GM12878 (cell line): Measurements from ENCODE around the gene BHLHE23. TPM values are rescaled to one million over a fixed set of nuclear protein-coding genes. Genes with fewer than 3 reads are reported as not detected.

Experiments
- ATAC-seq: fragments of 200-7000 bp; cut with Tn5 transposase; 3 replicates; pipeline ENCODE4 v1.9.1; 2020; ENCODE audit warnings: mild to moderate bottlenecking, moderate library complexity
- BruUV-seq: library from RNA; stranded (reverse); fragments of 400-500 nt; replicated peaks from 2 replicates; lab custom pipeline; 2021; lab: Mats Ljungman, UMichigan
- CTCF ChIA-PET: fragments of 300-600 bp; sonication (Branson Sonifier 250); formaldehyde crosslinking; extraction: SDS; loops from one replicate; lab custom pipeline; 2021; ENCODE audit warnings: inconsistent platforms; lab: Yijun Ruan, JAX
- POLR2A ChIA-PET: fragments of 350-600 bp; formaldehyde crosslinking; extraction: SDS; loops from one replicate; lab custom pipeline; 2021; ENCODE audit warnings: inconsistent platforms; lab: Charles Lee
- RAD21 ChIA-PET: fragments of 300-600 bp; sonication (Branson Sonifier 250); formaldehyde crosslinking; loops from one replicate; lab custom pipeline; 2023; ENCODE audit warnings: antibody characterized with exemption; ENCODE audit not compliant: unreplicated experiment; lab: Charles Lee
- SMC1A ChIA-PET: fragments of 300-600 bp; sonication (Branson Sonifier 250); formaldehyde crosslinking; loops from one replicate; lab custom pipeline; 2023; ENCODE audit not compliant: unreplicated experiment, uncharacterized antibody; lab: Charles Lee
- DNase-seq: peaks from one replicate; pipeline ENCODE4 v3.0.0-alpha.2; 2011; ENCODE audit warnings: low read depth, low spot score
- FAIRE-seq: peaks from 3 replicates; lab custom pipeline; 2011; peaks lifted over from hg19 to GRCh38; lab: Jason Lieb, UNC
- H2AFZ ChIP-seq: 2 replicates; pipeline ENCODE4 v1.6.0; 2011; ENCODE audit warnings: low read depth, low read length, control low read depth; ENCODE audit not compliant: control insufficient read depth
- H3K27ac ChIP-seq: 2 replicates; pipeline ENCODE4 v1.5.1; 2011; ENCODE audit warnings: control low read depth; ENCODE audit not compliant: control insufficient read depth, insufficient read depth
- H3K27me3 ChIP-seq, 2 experiments: replicated peaks in 1 of 2; 2 replicates each; pipeline versions ENCODE4 v1.6.0 to v1.6.1; 2011; ENCODE audit warnings: low read length in 1 of 2; ENCODE audit not compliant: control insufficient read depth in 2 of 2, insufficient read depth in 2 of 2
- H3K36me3 ChIP-seq, 2 experiments: 2 replicates each; pipeline ENCODE4 v1.5.1; 2011; ENCODE audit warnings: low read length in 1 of 2; ENCODE audit not compliant: control insufficient read depth in 2 of 2, insufficient read depth in 2 of 2
- H3K4me1 ChIP-seq: 2 replicates; pipeline ENCODE4 v1.6.1; 2011; ENCODE audit warnings: mild to moderate bottlenecking, low read length, moderate library complexity, mixed read lengths; ENCODE audit not compliant: control insufficient read depth, insufficient read depth
- H3K4me2 ChIP-seq: 2 replicates; pipeline ENCODE4 v1.6.0; 2011; ENCODE audit warnings: control low read depth; ENCODE audit not compliant: control insufficient read depth, insufficient read depth
- H3K4me3 ChIP-seq: fragments of 200-600 bp; sonication (generic); 2 replicates; pipeline ENCODE4 v1.5.1; 2016
- H3K79me2 ChIP-seq: 2 replicates; pipeline ENCODE4 v1.6.0; 2011; ENCODE audit warnings: low read length; ENCODE audit not compliant: control insufficient read depth, insufficient read depth
- H3K9ac ChIP-seq: 2 replicates; pipeline ENCODE4 v1.8.0; 2011; ENCODE audit warnings: low read length, control low read depth, mixed read lengths; ENCODE audit not compliant: control insufficient read depth, insufficient read depth
- H3K9me3 ChIP-seq: replicated peaks from 3 replicates; pipeline ENCODE4 v1.5.1; 2011; ENCODE audit warnings: mild to moderate bottlenecking, low read length; ENCODE audit not compliant: control insufficient read depth, insufficient read depth
- H4K20me1 ChIP-seq: 2 replicates; pipeline ENCODE4 v1.6.0; 2011; ENCODE audit not compliant: control insufficient read depth, insufficient read depth
- ESRRA ChIP-seq: IDR thresholded peaks from 2 replicates; pipeline ENCODE4 v1.6.1; 2012; ENCODE audit warnings: mild to moderate bottlenecking, low read length, improper control_type of control experiment
- NKRF ChIP-seq: fragments of 450-650 bp; conservative IDR thresholded peaks from 2 replicates; pipeline ENCODE4 v1.6.1; 2017; ENCODE audit warnings: mild to moderate bottlenecking, moderate library complexity
- WGBS: methylation state at CpG from one replicate; pipeline ENCODE4 v1.1.6; 2016; ENCODE audit warnings: low lambda C conversion rate; ENCODE audit not compliant: insufficient replicate concordance, insufficient coverage; ENCODE audit errors: missing lambda C conversion rate; 5-methylcytosine and 5-hydroxymethylcytosine counted together
- in situ Hi-C: fragments of 300-500 bp; cut with MboI; formaldehyde crosslinking; loops from 9 replicates; pipeline ENCODE4 v1.14.3; 2018; ENCODE audit warnings: mixed read lengths
- intact Hi-C: fragments of 100-400 bp; cut with micrococcal nuclease; formaldehyde crosslinking; loops from one replicate; pipeline ENCODE4 v1.14.2; 2022; ENCODE audit not compliant: unreplicated experiment
- polyA plus RNA-seq, 11 experiments: library from polyadenylated mRNA; depleted of rRNA in 4 of 11; unstranded in 6 of 11; stranded (reverse) in 5 of 11; fragments of >200 nt; fragmentation: Nextera tagmentation in 4 of 11; fragmentation: Illumina TruSeq in 1 of 11; extraction: Ambion mirVana in 4 of 11; extraction: Trizol in 1 of 11; gene quantifications; 1 replicate in 1 of 11; 2 replicates in 10 of 11; pipeline versions ENCODE4 v1.2.1 to v1.2.3, GENCODE V29; 2011 to 2016; ENCODE audit warnings: inconsistent platforms in 2 of 11, missing spikeins in 2 of 11, low read depth in 1 of 11
- total RNA-seq, 4 experiments: library from RNA; depleted of rRNA in 3 of 4; stranded (reverse); fragments of >200 nt in 3 of 4; fragmentation: Illumina TruSeq in 1 of 4; extraction: Trizol in 1 of 4; gene quantifications; 2 replicates each; pipeline versions ENCODE4 v1.2.1 to v1.2.3, GENCODE V29; 2013 to 2021
- TF ChIP-seq, protein P1 (sequence below): fragments of 450-650 bp; IDR thresholded peaks from 2 replicates; pipeline ENCODE4 v1.6.1; 2017; ENCODE audit warnings: antibody characterized with exemption, mild to moderate bottlenecking, moderate library complexity

The BHLHE23 gene
- total and polyA plus RNA-seq, 10 of the 15 experiments (the other 5 are each of a cell fraction or from before 2014, with no cell fraction given): 0.28 to 0.33 TPM; not detected in 8

DNA sequence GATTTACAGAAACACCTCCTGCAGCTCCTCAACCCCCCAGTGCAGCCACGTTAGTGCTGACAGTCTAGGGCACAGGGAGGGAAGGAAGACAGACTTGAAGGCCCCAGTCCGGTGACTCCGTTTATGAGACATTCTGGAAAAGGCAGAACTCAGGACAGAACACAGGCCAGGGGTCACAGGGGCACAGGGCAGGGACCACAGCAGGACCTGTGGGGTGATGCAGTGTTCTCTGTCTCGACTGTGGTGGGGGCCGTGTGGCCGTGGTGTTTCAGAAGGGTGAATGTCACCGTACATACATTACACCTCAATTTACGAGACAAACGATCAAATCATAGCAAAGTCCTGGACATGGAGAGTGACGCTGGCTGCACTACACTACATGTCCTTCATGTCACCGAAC is 11.3 kb downstream of the BHLHE23 start:
- 40% methylated on average over 11 of the region's 11 CpGs for WGBS
- Histone ChIP-seq H3K27me3 (peaks cover 0 to 4% of the 10 kb centered on the region in 2 experiments), H3K4me2 (no peak overlapping the region), H3K36me3 (no peaks in the 10 kb centered on the region), H3K79me2 (no peaks in the 10 kb centered on the region), H3K4me3 (no peak overlapping the region), H2AFZ (no peak overlapping the region), H3K4me1 (no peaks in the 10 kb centered on the region), H4K20me1 (no peaks in the 10 kb centered on the region; the same call in 1 of the 2 replicates), H3K27ac (no peak overlapping the region), H3K9me3 (no peaks in the 10 kb centered on the region), H3K9ac (no peak overlapping the region)
- ChIA-PET SMC1A (interaction anchor here (0.9 to 1.1 kb wide), 2 partner anchors 8 to 83 kb away, joined by 3 to 4 read pairs; no protein-coding TSS in a partner anchor), RAD21 (no interaction called here), POLR2A (no interaction called here), CTCF (interaction anchor here (0.6 kb wide), 1 partner anchor 151 kb away, joined by 4 read pairs; no protein-coding TSS in a partner anchor)
- no TSS peak for BruUV-seq
- DNase-seq (no peak), FAIRE-seq (no peak), ATAC-seq (no peak)
- TF ChIP-seq ESRRA (no peak), NKRF (no peak)
- TF ChIP-seq, protein P1, sequence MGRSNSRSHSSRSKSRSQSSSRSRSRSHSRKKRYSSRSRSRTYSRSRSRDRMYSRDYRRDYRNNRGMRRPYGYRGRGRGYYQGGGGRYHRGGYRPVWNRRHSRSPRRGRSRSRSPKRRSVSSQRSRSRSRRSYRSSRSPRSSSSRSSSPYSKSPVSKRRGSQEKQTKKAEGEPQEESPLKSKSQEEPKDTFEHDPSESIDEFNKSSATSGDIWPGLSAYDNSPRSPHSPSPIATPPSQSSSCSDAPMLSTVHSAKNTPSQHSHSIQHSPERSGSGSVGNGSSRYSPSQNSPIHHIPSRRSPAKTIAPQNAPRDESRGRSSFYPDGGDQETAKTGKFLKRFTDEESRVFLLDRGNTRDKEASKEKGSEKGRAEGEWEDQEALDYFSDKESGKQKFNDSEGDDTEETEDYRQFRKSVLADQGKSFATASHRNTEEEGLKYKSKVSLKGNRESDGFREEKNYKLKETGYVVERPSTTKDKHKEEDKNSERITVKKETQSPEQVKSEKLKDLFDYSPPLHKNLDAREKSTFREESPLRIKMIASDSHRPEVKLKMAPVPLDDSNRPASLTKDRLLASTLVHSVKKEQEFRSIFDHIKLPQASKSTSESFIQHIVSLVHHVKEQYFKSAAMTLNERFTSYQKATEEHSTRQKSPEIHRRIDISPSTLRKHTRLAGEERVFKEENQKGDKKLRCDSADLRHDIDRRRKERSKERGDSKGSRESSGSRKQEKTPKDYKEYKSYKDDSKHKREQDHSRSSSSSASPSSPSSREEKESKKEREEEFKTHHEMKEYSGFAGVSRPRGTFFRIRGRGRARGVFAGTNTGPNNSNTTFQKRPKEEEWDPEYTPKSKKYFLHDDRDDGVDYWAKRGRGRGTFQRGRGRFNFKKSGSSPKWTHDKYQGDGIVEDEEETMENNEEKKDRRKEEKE: no peak
- in situ Hi-C loops (no loop called here), intact Hi-C loops (no loop called here)
